ENCODE results near the gene VWA1.
"Not testable (repeated sequence)": the region's sequence is repeated elsewhere in the genome, so short reads cannot be mapped to it uniquely, and the experiment has no call there.

VWA1 gene

GRCh38 chr1:1415751-1416150, 19.7 kb upstream of the VWA1 start:
- no peak for DNase-seq
- H3K4me3 Mint-ChIP-seq: no peak overlapping the region
- H3K4me1 Mint-ChIP-seq: peaks cover 3% of the 10 kb centered on the region
- peaks cover 2% of the 10 kb centered on the region for H3K27me3 Mint-ChIP-seq
- no peak overlapping the region for H3K27ac Mint-ChIP-seq
- no peaks in the 10 kb centered on the region for H3K36me3 Mint-ChIP-seq (ENCODE audit: low read depth)
- no peak for ATAC-seq
- no peaks in the 10 kb centered on the region for H3K9me3 Mint-ChIP-seq

- not testable (repeated sequence) for H3K36me3 Mint-ChIP-seq (ENCODE audit: low read depth); H3K4me3 Mint-ChIP-seq; H3K4me1 Mint-ChIP-seq; DNase-seq; H3K27me3 Mint-ChIP-seq; H3K9me3 Mint-ChIP-seq; ATAC-seq; H3K27ac Mint-ChIP-seq
Measured at GRCh38 chr1:1417396-1417795, 18.1 kb upstream of the VWA1 start.

GRCh38 chr1:1417825-1418463, 17.5 kb upstream of the VWA1 start:
- not testable (repeated sequence) for H3K27me3 Mint-ChIP-seq; H3K9me3 Mint-ChIP-seq; H3K27ac Mint-ChIP-seq; DNase-seq; H3K36me3 Mint-ChIP-seq (ENCODE audit: low read depth); ATAC-seq; H3K4me3 Mint-ChIP-seq
- peaks cover 11% of the 10 kb centered on the region for H3K4me1 Mint-ChIP-seq

- Mint-ChIP-seq H3K36me3 (ENCODE audit: low read depth) (no peaks in the 10 kb centered on the region), H3K4me3 (no peak overlapping the region), H3K4me1 (peaks cover 12% of the 10 kb centered on the region), H3K9me3 (no peaks in the 10 kb centered on the region), H3K27ac (no peak overlapping the region), H3K27me3 (peaks cover 5% of the 10 kb centered on the region)
- ATAC-seq (no peak), DNase-seq (no peak)
Measured at GRCh38 chr1:1418464-1419362, 16.8 kb upstream of the VWA1 start.

- H3K27ac Mint-ChIP-seq: no peak overlapping the region
- DNase-seq (no peak), ATAC-seq (no peak)
- peaks cover 12% of the 10 kb centered on the region for H3K4me1 Mint-ChIP-seq
- H3K36me3 Mint-ChIP-seq (ENCODE audit: low read depth): no peaks in the 10 kb centered on the region
- no peak overlapping the region for H3K4me3 Mint-ChIP-seq
- H3K27me3 Mint-ChIP-seq: peaks cover 5% of the 10 kb centered on the region
- no peaks in the 10 kb centered on the region for H3K9me3 Mint-ChIP-seq
Measured at GRCh38 chr1:1419363-1419812, 16.1 kb upstream of the VWA1 start.

- Mint-ChIP-seq H3K4me1 (peaks cover 12% of the 10 kb centered on the region), H3K9me3 (no peaks in the 10 kb centered on the region), H3K36me3 (ENCODE audit: low read depth) (no peaks in the 10 kb centered on the region), H3K27ac (no peak overlapping the region), H3K27me3 (peaks cover 8% of the 10 kb centered on the region), H3K4me3 (no peak overlapping the region)
- peak; percentile 29 for ATAC-seq
- DNase-seq: no peak
Measured at GRCh38 chr1:1419813-1420653, 15.5 kb upstream of the VWA1 start.

- H3K27me3 Mint-ChIP-seq: peaks cover 9% of the 10 kb centered on the region
- no peak overlapping the region for H3K4me3 Mint-ChIP-seq
- no peaks in the 10 kb centered on the region for H3K9me3 Mint-ChIP-seq
- ATAC-seq (no peak), DNase-seq (no peak)
- H3K27ac Mint-ChIP-seq: no peak overlapping the region
- H3K36me3 Mint-ChIP-seq (ENCODE audit: low read depth): no peaks in the 10 kb centered on the region
- peaks cover 12% of the 10 kb centered on the region for H3K4me1 Mint-ChIP-seq
Measured at GRCh38 chr1:1420654-1421141, 14.8 kb upstream of the VWA1 start.

GRCh38 chr1:1421147-1421906, 14.2 kb upstream of the VWA1 start, which contains the start of gene ANKRD65:
TSS of gene ANKRD65 (minus strand) at chr1:1421276. CDS start at chr1:1421005, 271 bp downstream.
- Mint-ChIP-seq H3K36me3 (ENCODE audit: low read depth) (no peaks in the 10 kb centered on the region), H3K9me3 (no peaks in the 10 kb centered on the region), H3K4me3 (no peak within 1 kb of the TSS), H3K27ac (no peak within 1 kb of the TSS), H3K4me1 (peaks cover 12% of the 10 kb centered on the region), H3K27me3 (peaks cover 9% of the 10 kb centered on the region)
- ATAC-seq (no peak), DNase-seq (no peak)

- H3K4me3 Mint-ChIP-seq: no peak overlapping the region
- H3K27me3 Mint-ChIP-seq: peaks cover 9% of the 10 kb centered on the region
- ATAC-seq (no peak), DNase-seq (no peak)
- H3K27ac Mint-ChIP-seq: no peak overlapping the region
- H3K4me1 Mint-ChIP-seq: peaks cover 12% of the 10 kb centered on the region
- H3K9me3 Mint-ChIP-seq: no peaks in the 10 kb centered on the region
- H3K36me3 Mint-ChIP-seq (ENCODE audit: low read depth): no peaks in the 10 kb centered on the region
Measured at GRCh38 chr1:1421907-1422464, 13.5 kb upstream of the VWA1 start.

- ATAC-seq: peak; percentile 42
- DNase-seq: no peak
- no peaks in the 10 kb centered on the region for H3K36me3 Mint-ChIP-seq (ENCODE audit: low read depth)
- no peaks in the 10 kb centered on the region for H3K9me3 Mint-ChIP-seq
- peaks cover 9% of the 10 kb centered on the region for H3K27me3 Mint-ChIP-seq
- no peak overlapping the region for H3K27ac Mint-ChIP-seq
- H3K4me1 Mint-ChIP-seq: peaks cover 12% of the 10 kb centered on the region
- no peak overlapping the region for H3K4me3 Mint-ChIP-seq
Measured at GRCh38 chr1:1422465-1423244, 12.8 kb upstream of the VWA1 start.

GRCh38 chr1:1423245-1423597, 12.3 kb upstream of the VWA1 start:
- no peaks in the 10 kb centered on the region for H3K9me3 Mint-ChIP-seq
- peaks cover 10% of the 10 kb centered on the region for H3K27me3 Mint-ChIP-seq
- ATAC-seq: no peak
- no peak overlapping the region for H3K4me3 Mint-ChIP-seq
- H3K27ac Mint-ChIP-seq: no peak overlapping the region
- DNase-seq: no peak
- peaks cover 9% of the 10 kb centered on the region for H3K4me1 Mint-ChIP-seq
- no peaks in the 10 kb centered on the region for H3K36me3 Mint-ChIP-seq (ENCODE audit: low read depth)

- Mint-ChIP-seq H3K36me3 (ENCODE audit: low read depth) (peaks cover 2% of the 10 kb centered on the region), H3K27me3 (peaks cover 19% of the 10 kb centered on the region), H3K9me3 (no peaks in the 10 kb centered on the region), H3K4me3 (no peak overlapping the region), H3K27ac (no peak overlapping the region), H3K4me1 (peaks cover 10% of the 10 kb centered on the region)
- ATAC-seq: no peak
- DNase-seq: no peak
Measured at GRCh38 chr1:1424707-1425106, 10.8 kb upstream of the VWA1 start.

- Mint-ChIP-seq H3K36me3 (ENCODE audit: low read depth) (peaks cover 2% of the 10 kb centered on the region), H3K27ac (no peak overlapping the region), H3K4me3 (no peak overlapping the region), H3K9me3 (no peaks in the 10 kb centered on the region), H3K27me3 (peaks cover 24% of the 10 kb centered on the region), H3K4me1 (peaks cover 10% of the 10 kb centered on the region)
- ATAC-seq: no peak
- no peak for DNase-seq
Measured at GRCh38 chr1:1425426-1425752, 10.1 kb upstream of the VWA1 start.

Data from activated naive CD8-positive, alpha-beta T cell treated with anti-CD3 and anti-CD28 coated beads, Interleukin-2, amount 50 U/mL, for 24 hours (primary cell).